HCT116 (cell line): Measurements from ENCODE around the gene TNFRSF19.

Source experiments
- CEBPB ChIP-seq: IDR thresholded peaks from 2 replicates; pipeline ENCODE4 v1.6.1; 2012; ENCODE audit warnings: low read depth
- CTCF ChIP-seq, 3 experiments: fragments of 200-600 bp in 1 of 3; sonication (generic) in 1 of 3; IDR thresholded peaks in 2 of 3; conservative IDR thresholded peaks in 1 of 3; 2 replicates each; pipeline ENCODE4 v1.5.1; 2012 to 2017; ENCODE audit warnings: low read depth in 2 of 3, low read length in 2 of 3, antibody characterized with exemption in 1 of 3, borderline replicate concordance in 1 of 3, control low read depth in 1 of 3, mild to moderate bottlenecking in 1 of 3, mixed read lengths in 1 of 3, mixed run types in 1 of 3, moderate library complexity in 1 of 3; ENCODE audit not compliant: insufficient read depth in 1 of 3
- EZH2 ChIP-seq: fragments of 200-600 bp; sonication (generic); IDR thresholded peaks from 2 replicates; pipeline ENCODE4 v1.6.1; 2017; ENCODE audit warnings: antibody characterized with exemption, mixed run types
- FOSL1 ChIP-seq: IDR thresholded peaks from 2 replicates; pipeline ENCODE4 v1.6.1; 2012; ENCODE audit warnings: low read depth
- POLR2A ChIP-seq: IDR thresholded peaks from 2 replicates; pipeline ENCODE4 v1.7.0; 2011; ENCODE audit warnings: borderline replicate concordance; ENCODE audit not compliant: insufficient read depth, insufficient read length; ENCODE audit errors: extremely low read depth
- POLR2AphosphoS5 ChIP-seq: IDR thresholded peaks from 2 replicates; pipeline ENCODE4 v1.6.1; 2011; ENCODE audit warnings: mild to moderate bottlenecking, low read depth, low read length, moderate library complexity
- SP1 ChIP-seq: IDR thresholded peaks from 2 replicates; pipeline ENCODE4 v1.6.1; 2012; ENCODE audit warnings: low read depth
- SRF ChIP-seq: IDR thresholded peaks from 2 replicates; pipeline ENCODE4 v1.6.1; 2012; ENCODE audit warnings: low read depth
- TCF7L2 ChIP-seq: IDR thresholded peaks from 2 replicates; pipeline ENCODE4 v1.7.0; 2011; ENCODE audit warnings: borderline replicate concordance, inconsistent platforms; ENCODE audit not compliant: insufficient read depth, insufficient read length; ENCODE audit errors: extremely low read depth
- ZFX ChIP-seq: fragments of 450-650 bp; IDR thresholded peaks from 2 replicates; pipeline ENCODE4 v1.6.1; 2017
- ZNF274 ChIP-seq: fragments of 200-500 bp; sonication (Bioruptor generic); IDR thresholded peaks from 2 replicates; pipeline ENCODE4 v1.6.1; 2014; ENCODE audit warnings: mild to moderate bottlenecking, low read depth, low read length, inconsistent platforms

GRCh38 chr13:23688336-23688735 is 118.1 kb downstream of the TNFRSF19 start:
- TF ChIP-seq CTCF (IDR thresholded peaks at IDR 0.05 in 2 of 3, conservative IDR thresholded peaks at IDR 0.05 in 1 of 3; ENCODE audit: borderline replicate concordance in 1 of 3, insufficient read depth in 1 of 3, low read depth in 2 of 3, low read length in 2 of 3) (no peak), POLR2A (no peak), SRF (no peak), ZFX (no peak), SP1 (no peak), ZNF274 (no peak), TCF7L2 (no peak), EZH2 (no peak), CEBPB (no peak), FOSL1 (no peak), POLR2AphosphoS5 (no peak)
